Cardiac muscle cell (in vitro differentiated cells and primary cell): ENCODE measurements around the gene MYADML2. TPM values are rescaled to one million over a fixed set of nuclear protein-coding genes. Genes with fewer than 3 reads are reported as not detected.

ENCODE experiments used
- DNase-seq, 2 donors: peaks; one replicate each; pipeline versions ENCODE4 v3.0.0 to v3.0.0-alpha.2; 2010 to 2017; ENCODE audit warnings: low read depth in 1 of 2, low spot score in 1 of 2
- H3K27ac ChIP-seq: fragments of 200-600 bp; sonication (generic); 2 replicates; pipeline ENCODE4 v1.5.1; 2016
- H3K27me3 ChIP-seq: fragments of 200-600 bp; sonication (generic); 2 replicates; pipeline ENCODE4 v1.6.0; 2016; ENCODE audit warnings: control low read depth
- H3K36me3 ChIP-seq: fragments of 200-600 bp; sonication (generic); 2 replicates; pipeline ENCODE4 v1.5.1; 2016; ENCODE audit warnings: control low read depth
- H3K4me1 ChIP-seq: fragments of 200-600 bp; sonication (generic); 2 replicates; pipeline ENCODE4 v1.8.1; 2017; ENCODE audit warnings: low read depth, mild to moderate bottlenecking, mixed run types
- H3K4me3 ChIP-seq: fragments of 200-600 bp; sonication (generic); 2 replicates; pipeline ENCODE4 v1.5.1; 2016; ENCODE audit warnings: mild to moderate bottlenecking
- H3K9me3 ChIP-seq: fragments of 200-600 bp; sonication (generic); 2 replicates; pipeline ENCODE4 v1.5.1; 2017; ENCODE audit warnings: low read depth, mild to moderate bottlenecking, control low read depth
- CTCF ChIP-seq: IDR thresholded peaks from 2 replicates; pipeline ENCODE4 v1.5.1; 2012; ENCODE audit warnings: low read depth, mild to moderate bottlenecking, low read length
- polyA plus RNA-seq: library from polyadenylated mRNA; unstranded; fragments of >200 nt; fragmentation: Nextera tagmentation; extraction: Ambion mirVana; gene quantifications from 2 replicates; pipeline ENCODE4 v1.2.1, GENCODE V29; 2016
- total RNA-seq: library from RNA; depleted of rRNA; stranded (reverse); fragments of >200 nt; gene quantifications from 2 replicates; pipeline ENCODE4 v1.2.3, GENCODE V29; 2016

MYADML2 gene
- total and polyA plus RNA-seq, 2 experiments from 2014 or later = 17.1 to 22.8 TPM

DNA sequence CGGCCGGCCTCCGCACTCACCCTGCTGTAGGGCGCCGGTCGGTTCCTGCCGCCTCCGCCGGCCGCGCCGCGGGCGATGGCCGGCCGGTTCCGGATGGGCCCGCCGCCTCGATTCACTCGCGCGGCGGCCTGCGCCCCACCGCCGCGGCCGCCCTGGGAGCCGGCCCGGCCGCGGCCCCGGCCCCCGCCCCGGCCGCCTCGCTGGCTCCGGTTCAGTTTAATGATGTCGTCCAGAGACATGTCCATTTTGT is 55.8 kb downstream of the MYADML2 start:
- TF ChIP-seq CTCF = no peak
- peak overlapping the region; percentile 82 for H3K4me3 ChIP-seq
- H3K9me3 ChIP-seq = no peaks in the 10 kb centered on the region
- peaks cover 36% of the 10 kb centered on the region for H3K36me3 ChIP-seq
- H3K4me1 ChIP-seq = peaks cover 6% of the 10 kb centered on the region
- no peaks in the 10 kb centered on the region for H3K27me3 ChIP-seq
- no peak for DNase-seq
- peak overlapping the region; percentile 87 for H3K27ac ChIP-seq

- Histone ChIP-seq H3K9me3 (no peaks in the 10 kb centered on the region), H3K27me3 (no peaks in the 10 kb centered on the region), H3K4me1 (peaks cover 6% of the 10 kb centered on the region), H3K36me3 (peaks cover 36% of the 10 kb centered on the region), H3K27ac (peak overlapping the region; percentile 85), H3K4me3 (peak overlapping the region; percentile 82)
- TF ChIP-seq CTCF = no peak
- peak in 1 of 2 donors; percentile 31 for DNase-seq
Measured at GRCh38 chr17:81890447-81891302, 56.4 kb downstream of the MYADML2 start.

Other genes with a start within 250 kb of the MYADML2 start
- gene MRPL12, start 243.9 kb downstream of the MYADML2 start, total RNA-seq = 45.0 and 47.5 TPM in 2 replicates
- gene MRPL12, start 243.9 kb downstream of the MYADML2 start, polyA plus RNA-seq = 187 and 222 TPM in 2 replicates
- 29.3 and 38.5 TPM in 2 replicates for gene SLC25A10, start 234.9 kb downstream of the MYADML2 start, total RNA-seq
- gene SLC25A10, start 234.9 kb downstream of the MYADML2 start, polyA plus RNA-seq = 34.9 and 52.2 TPM in 2 replicates
- 0.15 TPM in 1 of 2 replicates, not detected in the other for gene GCGR, start 143.1 kb downstream of the MYADML2 start, total RNA-seq
- 0.79 TPM in 1 of 2 replicates, not detected in the other for gene GCGR, start 143.1 kb downstream of the MYADML2 start, polyA plus RNA-seq
- 161 and 219 TPM in 2 replicates for gene MCRIP1, start 113.9 kb downstream of the MYADML2 start, total RNA-seq
- 179 and 233 TPM in 2 replicates for gene MCRIP1, start 113.9 kb downstream of the MYADML2 start, polyA plus RNA-seq
- not detected in 2 replicates for gene PPP1R27, start 112.2 kb downstream of the MYADML2 start, total RNA-seq
- 1.0 TPM in 1 of 2 replicates, not detected in the other for gene PPP1R27, start 112.2 kb downstream of the MYADML2 start, polyA plus RNA-seq
- 972 and 1,150 TPM in 2 replicates for gene P4HB, start 86.7 kb downstream of the MYADML2 start, total RNA-seq
- 388 and 597 TPM in 2 replicates for gene P4HB, start 86.7 kb downstream of the MYADML2 start, polyA plus RNA-seq
- 101 and 177 TPM in 2 replicates for gene ARHGDIA, start 75.9 kb downstream of the MYADML2 start, total RNA-seq
- gene ARHGDIA, start 75.9 kb downstream of the MYADML2 start, polyA plus RNA-seq = 139 and 163 TPM in 2 replicates
- gene ALYREF, start 55.6 kb downstream of the MYADML2 start, total RNA-seq = 94.0 and 139 TPM in 2 replicates
- gene ALYREF, start 55.6 kb downstream of the MYADML2 start, polyA plus RNA-seq = 93.0 and 130 TPM in 2 replicates
- 128 and 178 TPM in 2 replicates for gene ANAPC11, start 55.5 kb downstream of the MYADML2 start, total RNA-seq
- gene ANAPC11, start 55.5 kb downstream of the MYADML2 start, polyA plus RNA-seq = 368 and 407 TPM in 2 replicates
- 2.3 and 9.1 TPM in 2 replicates for gene NPB, start 45.0 kb downstream of the MYADML2 start, total RNA-seq
- gene NPB, start 45.0 kb downstream of the MYADML2 start, polyA plus RNA-seq = 1.2 and 6.6 TPM in 2 replicates
- 83.8 and 111 TPM in 2 replicates for gene PCYT2, start 35.8 kb downstream of the MYADML2 start, total RNA-seq
- 73.3 and 138 TPM in 2 replicates for gene PCYT2, start 35.8 kb downstream of the MYADML2 start, polyA plus RNA-seq
- 10.4 and 26.7 TPM in 2 replicates for gene SIRT7, start 29.1 kb downstream of the MYADML2 start, total RNA-seq
- 13.3 and 16.7 TPM in 2 replicates for gene SIRT7, start 29.1 kb downstream of the MYADML2 start, polyA plus RNA-seq
- gene MAFG, start 19.5 kb downstream of the MYADML2 start, total RNA-seq = 14.8 and 16.1 TPM in 2 replicates
- gene MAFG, start 19.5 kb downstream of the MYADML2 start, polyA plus RNA-seq = 23.9 and 27.0 TPM in 2 replicates
- gene PYCR1, start 9.9 kb downstream of the MYADML2 start, total RNA-seq = 109 and 162 TPM in 2 replicates
- 147 and 153 TPM in 2 replicates for gene PYCR1, start 9.9 kb downstream of the MYADML2 start, polyA plus RNA-seq
- 7.4 and 8.1 TPM in 2 replicates for gene NOTUM, start 14.0 kb upstream of the MYADML2 start, total RNA-seq
- gene NOTUM, start 14.0 kb upstream of the MYADML2 start, polyA plus RNA-seq = 4.2 and 8.8 TPM in 2 replicates
- 48.5 and 58.9 TPM in 2 replicates for gene ASPSCR1, start 30.4 kb upstream of the MYADML2 start, total RNA-seq
- 63.1 and 74.0 TPM in 2 replicates for gene ASPSCR1, start 30.4 kb upstream of the MYADML2 start, polyA plus RNA-seq
- gene CENPX, start 75.6 kb upstream of the MYADML2 start, total RNA-seq = 82.9 and 108 TPM in 2 replicates
- gene CENPX, start 75.6 kb upstream of the MYADML2 start, polyA plus RNA-seq = 98.2 and 129 TPM in 2 replicates
- gene LRRC45, start 76.1 kb upstream of the MYADML2 start, total RNA-seq = 36.5 and 43.3 TPM in 2 replicates
- gene LRRC45, start 76.1 kb upstream of the MYADML2 start, polyA plus RNA-seq = 15.2 and 31.8 TPM in 2 replicates
- gene RAC3, start 84.4 kb upstream of the MYADML2 start, total RNA-seq = 58.7 and 73.7 TPM in 2 replicates
- gene RAC3, start 84.4 kb upstream of the MYADML2 start, polyA plus RNA-seq = 9.9 and 16.4 TPM in 2 replicates
- gene DCXR, start 90.5 kb upstream of the MYADML2 start, total RNA-seq = 164 and 256 TPM in 2 replicates
- gene DCXR, start 90.5 kb upstream of the MYADML2 start, polyA plus RNA-seq = 228 and 312 TPM in 2 replicates
- gene RFNG, start 104.6 kb upstream of the MYADML2 start, total RNA-seq = 94.6 and 104 TPM in 2 replicates
- gene RFNG, start 104.6 kb upstream of the MYADML2 start, polyA plus RNA-seq = 91.0 and 98.3 TPM in 2 replicates
- gene GPS1, start 104.7 kb upstream of the MYADML2 start, total RNA-seq = 231 and 235 TPM in 2 replicates
- 223 and 257 TPM in 2 replicates for gene GPS1, start 104.7 kb upstream of the MYADML2 start, polyA plus RNA-seq
- gene DUS1L, start 118.6 kb upstream of the MYADML2 start, total RNA-seq = 109 and 184 TPM in 2 replicates
- 183 and 196 TPM in 2 replicates for gene DUS1L, start 118.6 kb upstream of the MYADML2 start, polyA plus RNA-seq
- 276 and 279 TPM in 2 replicates for gene FASN, start 151.0 kb upstream of the MYADML2 start, total RNA-seq
- 61.8 and 85.9 TPM in 2 replicates for gene FASN, start 151.0 kb upstream of the MYADML2 start, polyA plus RNA-seq